ENCODE data around the gene CLDN16. TPM values are rescaled to one million over a fixed set of nuclear protein-coding genes. Genes with fewer than 3 reads are reported as not detected.

The CLDN16 gene
- total RNA-seq: not detected in 2 replicates

GRCh38 chr3:190387578-190388213, at the start of gene CLDN16:
Gene CLDN16 (plus strand): TSS chr3:190388163. CDS start chr3:190388330, 167 bp downstream.

GRCh38 chr3:190449801-190450200, 61.8 kb downstream of the CLDN16 start, which contains the start of gene TMEM207:
Gene TMEM207 (minus strand): TSS chr3:190449901. CDS start chr3:190449809, 92 bp downstream.

Other genes starting within 250 kb of the CLDN16 start
- gene CLDN1, start 65.7 kb upstream of the CLDN16 start, total RNA-seq: 6.2 and 13.4 TPM in 2 replicates
- not detected in 2 replicates for gene TMEM207, start 61.7 kb downstream of the CLDN16 start, total RNA-seq
- gene IL1RAP, start 125.9 kb downstream of the CLDN16 start, total RNA-seq: 50.5 and 63.0 TPM in 2 replicates

Data from hair follicular keratinocyte (primary cell).